Mucosa of descending colon (tissue), 3 donors: ENCODE measurements around the gene FGF12. TPM values are rescaled to one million over a fixed set of nuclear protein-coding genes. Genes with fewer than 3 reads are reported as not detected.

ENCODE experiments used
- ATAC-seq: fragments of 200-7000 bp; cut with Tn5 transposase; one replicate; pipeline ENCODE4 v1.9.1; 2020; ENCODE audit warnings: mild to moderate bottlenecking, moderate library complexity
- DNase-seq, 3 donors: peaks; one replicate each; pipeline ENCODE4 v3.0.0-alpha.2; 2020
- H3K36me3 ChIP-seq: fragments of 200-600 bp; one replicate; pipeline ENCODE4 v1.8.0; 2021; ENCODE audit warnings: low read depth, mild to moderate bottlenecking
- H3K4me1 ChIP-seq: fragments of 200-600 bp; one replicate; pipeline ENCODE4 v1.8.0; 2021; ENCODE audit warnings: low read depth, mild to moderate bottlenecking
- H3K4me3 ChIP-seq: fragments of 200-600 bp; one replicate; pipeline ENCODE4 v1.8.0; 2021; ENCODE audit warnings: mild to moderate bottlenecking
- H3K9me3 ChIP-seq: fragments of 200-600 bp; one replicate; pipeline ENCODE4 v1.8.0; 2021; ENCODE audit warnings: mild to moderate bottlenecking
- CTCF ChIP-seq: fragments of 200-600 bp; IDR thresholded peaks from one replicate; pipeline ENCODE4 v1.8.0; 2022; ENCODE audit warnings: antibody characterized with exemption, mild to moderate bottlenecking
- intact Hi-C, 2 donors: fragments of 100-400 bp; cut with DNase I in 1 of 2; cut with micrococcal nuclease in 1 of 2; formaldehyde crosslinking; loops; one replicate each; pipeline versions ENCODE4 v1.11.0 to v1.11.1; 2022; cut with DNase I, micrococcal nuclease
- total RNA-seq, 3 donors: library from RNA; stranded (reverse); fragmentation: NEBNext Ultra II Directional in 2 of 3; extraction: Animal tissue kit (Norgen Biotek cat#: 25700) in 2 of 3; gene quantifications; one replicate each; pipeline versions ENCODE4 v1.2.1 to v1.2.4, GENCODE V29; 2021 to 2023
- donor health status: DM: no; HTN: no; CAD: no; lungs with moderate emphysema.
- donor health status: DM: no; HTN: no; CAD: no.
- donor health status: DM: no; HTN: yes; CAD: no.

FGF12 gene
- total RNA-seq, 3 donors from 2014 or later = 0.35 to 3.3 (median 0.58) TPM

GRCh38 chr3:192409838-192410683 is 317.3 kb downstream of the FGF12 start:
- intact Hi-C loops = no loop called here
- ATAC-seq (peak; percentile 13), DNase-seq (no peak)
- Histone ChIP-seq H3K4me1 (peaks cover 2% of the 10 kb centered on the region), H3K9me3 (no peaks in the 10 kb centered on the region), H3K36me3 (no peaks in the 10 kb centered on the region), H3K4me3 (no peak overlapping the region)
- TF ChIP-seq CTCF = no peak

- TF ChIP-seq CTCF = no peak
- Histone ChIP-seq H3K36me3 (no peaks in the 10 kb centered on the region), H3K9me3 (no peaks in the 10 kb centered on the region), H3K4me3 (no peak overlapping the region), H3K4me1 (peaks cover 2% of the 10 kb centered on the region)
- intact Hi-C loops = no loop called here
- no peak for DNase-seq
- peak; percentile 42 for ATAC-seq
These were observed 318.0 kb downstream of the FGF12 start for GRCh38 chr3:192409201-192409837.

- ATAC-seq (no peak), DNase-seq (no peak)
- TF ChIP-seq CTCF = no peak
- no peaks in the 10 kb centered on the region for H3K36me3 ChIP-seq
- H3K9me3 ChIP-seq = no peaks in the 10 kb centered on the region
- peaks cover 2% of the 10 kb centered on the region for H3K4me1 ChIP-seq
- intact Hi-C loops = no loop called here
- no peak overlapping the region for H3K4me3 ChIP-seq
These were observed 318.6 kb downstream of the FGF12 start for GRCh38 chr3:192408647-192409200.

GRCh38 chr3:192408007-192408646 is 319.2 kb downstream of the FGF12 start:
- Histone ChIP-seq H3K4me1 (peaks cover 2% of the 10 kb centered on the region), H3K9me3 (no peaks in the 10 kb centered on the region), H3K36me3 (no peaks in the 10 kb centered on the region), H3K4me3 (no peak overlapping the region)
- intact Hi-C loops = no loop called here
- ATAC-seq (no peak), DNase-seq (no peak)
- no peak for TF ChIP-seq CTCF

- Histone ChIP-seq H3K9me3 (no peaks in the 10 kb centered on the region), H3K36me3 (no peaks in the 10 kb centered on the region), H3K4me1 (no peaks in the 10 kb centered on the region), H3K4me3 (no peak overlapping the region)
- no peak for TF ChIP-seq CTCF
- ATAC-seq = no peak
- no peak for DNase-seq
- intact Hi-C loops = no loop called here
These were observed 327.6 kb downstream of the FGF12 start for GRCh38 chr3:192399767-192400166.
